Stimulated activated naive B cell treated with anti-CD40 and anti-IgM and Interleukin-4, amounts not matched to agents 10 μg/mL and 1 μg/mL and 100 μg/mL, for 72 hours (primary cell): ENCODE results near the gene ABR.
"Not testable (repeated sequence)": the region's sequence is repeated elsewhere in the genome, so short reads cannot be mapped to it uniquely, and the experiment has no call there.

Experiments used
- ATAC-seq, 2 donors: fragments of 150-1000 bp; cut with Tn5 transposase; replicated peaks; 2 replicates each; pipeline ENCODE4 v1.10.0; 2021; ENCODE audit warnings: moderate library complexity in 1 of 2
- DNase-seq: peaks from one replicate; pipeline ENCODE4 v3.0.0; 2021
- H3K27ac Mint-ChIP-seq: one replicate; pipeline ENCODE4 v1.8.0; 2022; ENCODE audit warnings: mild to moderate bottlenecking, mixed read lengths
- H3K27me3 Mint-ChIP-seq, 2 donors: one replicate each; pipeline ENCODE4 v1.8.0; 2022; ENCODE audit warnings: mixed read lengths in 2 of 2
- H3K36me3 Mint-ChIP-seq, 2 donors: one replicate each; pipeline ENCODE4 v1.8.0; 2022; ENCODE audit warnings: mixed read lengths in 2 of 2, mild to moderate bottlenecking in 1 of 2
- H3K4me1 Mint-ChIP-seq, 2 donors: one replicate each; pipeline ENCODE4 v1.8.0; 2022; ENCODE audit warnings: mixed read lengths in 2 of 2, mild to moderate bottlenecking in 1 of 2
- H3K4me3 Mint-ChIP-seq, 2 donors: one replicate each; pipeline ENCODE4 v1.8.0; 2022; ENCODE audit warnings: mild to moderate bottlenecking in 2 of 2, mixed read lengths in 2 of 2, moderate library complexity in 1 of 2
- H3K9me3 Mint-ChIP-seq, 2 donors: one replicate each; pipeline ENCODE4 v1.8.0; 2022; ENCODE audit warnings: mixed read lengths in 2 of 2, mild to moderate bottlenecking in 1 of 2

Gene ABR

DNA sequence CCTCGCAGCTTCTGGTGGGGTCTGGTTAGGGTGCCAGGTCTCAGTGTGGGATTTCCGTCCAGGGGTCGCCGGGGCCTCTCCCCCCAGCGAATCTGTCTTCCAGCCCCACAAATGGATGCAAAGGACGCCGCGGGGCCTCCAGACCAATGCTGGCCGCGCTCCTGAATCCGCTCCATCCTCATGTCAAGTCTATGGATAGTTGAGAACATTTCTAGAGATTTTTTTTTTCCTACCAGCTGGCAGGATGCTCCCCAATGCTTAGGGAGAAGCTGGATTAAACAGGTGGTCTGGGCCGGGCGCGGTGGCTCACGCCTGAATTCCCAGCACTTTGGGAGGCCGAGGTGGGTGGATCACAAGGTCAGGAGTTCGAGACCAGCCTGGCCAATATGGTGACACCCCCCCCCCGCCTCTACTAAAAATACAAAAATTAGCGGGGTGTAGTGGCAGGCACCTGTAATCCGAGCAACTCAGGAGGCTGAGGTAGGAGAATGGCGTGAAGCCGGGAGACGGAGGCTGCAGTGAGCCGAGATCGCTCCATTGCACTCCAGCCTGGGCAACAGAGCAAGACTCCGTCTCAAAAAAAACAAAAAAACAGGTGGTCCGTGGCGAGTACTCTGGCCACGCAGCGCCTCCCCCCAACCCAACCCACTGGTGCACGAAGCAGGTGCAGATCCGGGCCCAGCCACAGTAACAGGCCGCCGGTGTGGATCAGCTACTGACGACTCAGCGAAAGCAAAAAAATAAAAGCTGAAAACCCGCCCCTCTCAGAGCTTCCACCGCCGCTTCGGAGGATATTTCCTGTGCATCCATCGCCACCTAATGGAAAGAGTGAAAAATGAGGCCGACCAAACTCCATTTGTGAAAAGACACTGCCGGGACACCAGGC is 199.1 kb downstream of the ABR start:
- peaks cover 16 to 23% of the 10 kb centered on the region in 2 donors for H3K27me3 Mint-ChIP-seq
- peaks cover 16 to 23% of the 10 kb centered on the region in 2 donors for H3K4me1 Mint-ChIP-seq
- peak; percentile 72 for DNase-seq
- H3K27ac Mint-ChIP-seq, result peak overlapping the region; percentile 43
- ATAC-seq, result peak; percentile 78 to 82
- H3K9me3 Mint-ChIP-seq, result no peaks in the 10 kb centered on the region
- no peaks in the 10 kb centered on the region for H3K36me3 Mint-ChIP-seq
- H3K4me3 Mint-ChIP-seq, result peak overlapping the region; percentile 87 to 91

DNA sequence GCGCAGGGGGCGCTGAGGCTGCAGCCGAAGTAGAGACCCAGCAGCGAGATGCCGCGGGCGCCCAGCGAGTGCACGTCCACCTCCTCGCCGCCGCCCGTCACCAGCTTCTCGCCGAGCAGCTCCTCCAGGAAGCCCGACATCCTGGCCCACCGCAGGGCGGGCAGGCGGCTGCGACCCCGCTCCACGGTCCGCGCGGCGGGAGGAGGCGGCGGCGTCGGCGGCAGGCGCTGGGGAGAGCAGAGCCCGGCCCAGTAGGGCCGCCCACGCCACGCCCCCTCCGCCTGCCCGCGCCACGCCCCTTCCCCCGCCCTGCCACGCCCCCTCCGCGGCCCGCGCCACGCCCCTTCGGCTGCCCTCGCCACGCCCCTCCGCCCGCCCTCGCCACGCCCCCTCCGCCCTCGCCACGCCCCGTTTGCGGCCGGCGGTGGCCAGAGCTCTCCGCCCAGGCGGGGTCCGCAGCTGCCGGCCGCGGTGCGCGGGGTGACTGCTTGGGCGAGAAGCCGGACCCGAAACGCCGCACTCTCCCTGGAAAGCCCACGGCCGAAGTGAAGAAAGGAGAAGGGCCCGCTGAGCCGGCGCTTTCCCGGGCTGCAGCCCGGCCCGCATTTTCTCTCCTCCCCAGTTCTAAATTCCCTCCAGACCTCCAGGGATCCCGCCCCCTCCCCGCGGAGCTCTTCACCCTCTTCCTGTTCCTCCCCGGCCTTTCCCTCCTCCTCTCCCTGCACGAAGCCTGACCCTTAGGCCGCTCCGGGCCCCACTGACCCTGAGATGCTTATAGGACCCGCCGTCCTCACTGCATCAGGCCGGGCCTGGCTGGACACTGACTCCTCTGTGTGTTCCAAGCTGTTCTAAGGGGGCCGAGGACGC is 200.0 kb downstream of the ABR start, which contains the start of gene NXN:
Gene NXN (minus strand): TSS at position 238 of the 867 bp plus-strand sequence.
- Mint-ChIP-seq H3K9me3 (no peaks in the 10 kb centered on the region), H3K36me3 (no peaks in the 10 kb centered on the region), H3K4me1 (peaks cover 16 to 23% of the 10 kb centered on the region in 2 donors), H3K4me3 (peak within 1 kb of the TSS; percentile 87 to 91), H3K27me3 (peaks cover 20 to 28% of the 10 kb centered on the region in 2 donors), H3K27ac (peak within 1 kb of the TSS; percentile 26)
- peak; percentile 71 for DNase-seq
- peak; percentile 76 to 83 for ATAC-seq

DNA sequence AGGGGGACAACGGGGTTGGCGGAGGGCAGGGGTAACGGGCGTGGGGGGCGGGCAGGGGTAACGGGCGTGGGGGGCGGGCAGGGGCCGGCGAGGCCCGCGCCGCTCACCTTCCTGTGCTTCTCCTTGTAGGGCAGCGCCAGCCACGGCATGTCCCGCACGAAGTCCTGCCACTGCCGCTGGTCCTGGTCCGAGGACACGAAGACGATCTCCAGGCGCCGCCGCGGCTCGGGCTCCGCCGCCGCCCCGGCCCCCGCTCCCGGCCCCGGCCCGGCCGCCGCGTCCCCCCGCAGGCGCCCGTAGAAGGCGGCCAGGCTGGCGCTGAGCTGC is 200.6 kb downstream of the ABR start:
- Mint-ChIP-seq H3K4me1 (peaks cover 16 to 23% of the 10 kb centered on the region in 2 donors), H3K36me3 (no peaks in the 10 kb centered on the region), H3K27ac (no peak overlapping the region), H3K4me3 (peak overlapping the region; percentile 39 to 41), H3K9me3 (no peaks in the 10 kb centered on the region), H3K27me3 (peaks cover 24 to 34% of the 10 kb centered on the region in 2 donors)
- no peak for DNase-seq
- ATAC-seq, result no peak

DNA sequence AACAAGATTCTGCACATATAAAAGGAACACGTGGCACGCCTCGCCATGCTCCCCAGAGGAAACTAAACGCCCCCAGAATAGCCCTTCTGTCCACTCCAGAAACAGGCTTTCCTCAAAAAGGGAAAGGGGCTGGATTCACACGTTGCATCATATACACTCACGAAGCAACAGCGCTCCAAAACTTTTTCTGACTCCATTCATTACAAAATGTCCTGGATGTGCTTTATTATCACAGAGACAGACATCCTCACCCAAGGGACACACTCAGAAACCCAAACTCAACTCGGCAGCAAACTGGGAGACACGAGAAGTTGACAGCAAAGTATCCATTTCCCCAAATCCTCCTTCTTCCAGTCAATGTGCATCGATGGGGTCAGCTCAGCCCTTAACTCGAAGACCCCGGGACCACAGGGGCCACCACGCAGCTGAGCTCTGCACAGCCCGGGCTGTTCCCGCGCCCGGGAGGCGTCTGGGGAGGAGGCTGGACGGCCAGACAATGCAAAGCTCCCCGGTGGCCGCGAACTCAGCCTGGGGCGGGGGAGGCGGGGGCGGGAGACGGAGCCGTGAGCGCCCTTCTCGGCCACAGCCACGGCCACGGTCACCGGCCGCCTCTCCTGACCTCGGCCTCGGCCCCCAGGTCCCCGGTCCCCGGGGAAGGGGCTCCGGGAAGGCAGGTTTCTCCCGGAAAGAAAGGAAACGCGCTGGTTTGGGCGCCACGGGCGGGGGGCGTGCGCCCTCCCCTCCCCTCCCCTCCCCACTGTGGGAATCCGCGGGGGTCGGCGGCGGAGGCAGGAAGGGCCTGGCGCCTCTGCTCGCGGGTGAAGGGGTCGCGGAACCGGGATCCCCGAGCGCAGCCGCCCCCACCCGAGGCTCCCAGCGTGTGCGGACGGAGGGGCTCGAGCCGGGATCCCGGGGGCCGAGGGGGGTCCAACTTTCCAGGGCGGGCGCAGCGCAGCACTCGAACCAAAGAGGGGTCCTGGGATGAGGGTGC is 201.4 kb downstream of the ABR start:
- no peak for ATAC-seq
- Mint-ChIP-seq H3K9me3 (no peaks in the 10 kb centered on the region), H3K4me3 (peak overlapping the region; percentile 61 to 71), H3K36me3 (no peaks in the 10 kb centered on the region), H3K27ac (no peak overlapping the region), H3K27me3 (peaks cover 25 to 34% of the 10 kb centered on the region in 2 donors), H3K4me1 (peaks cover 16 to 23% of the 10 kb centered on the region in 2 donors)
- DNase-seq, result no peak

DNA sequence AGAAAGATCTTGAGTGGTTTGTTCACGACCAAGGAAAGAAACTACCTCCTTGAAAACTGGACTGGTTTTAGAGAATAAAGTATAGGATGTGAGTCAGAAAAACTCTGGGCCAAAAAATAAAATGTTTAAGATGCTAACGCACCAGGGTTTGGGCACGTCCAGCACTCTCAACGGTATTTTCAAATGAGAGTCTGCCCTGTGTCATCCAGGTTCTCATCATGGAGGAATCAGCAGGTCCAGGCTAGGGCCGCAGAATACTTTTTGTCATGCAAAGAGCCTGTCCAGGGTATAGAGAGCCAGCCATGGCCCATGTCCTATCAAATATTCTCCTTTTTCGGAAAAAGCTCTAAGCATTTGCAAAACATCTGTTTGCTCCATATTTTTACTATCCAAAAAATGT is 202.6 kb downstream of the ABR start:
- Mint-ChIP-seq H3K4me3 (no peak overlapping the region), H3K4me1 (peaks cover 16 to 23% of the 10 kb centered on the region in 2 donors), H3K36me3 (no peaks in the 10 kb centered on the region), H3K27ac (no peak overlapping the region), H3K27me3 (peaks cover 30 to 34% of the 10 kb centered on the region in 2 donors), H3K9me3 (no peaks in the 10 kb centered on the region)
- ATAC-seq (no peak), DNase-seq (no peak)

DNA sequence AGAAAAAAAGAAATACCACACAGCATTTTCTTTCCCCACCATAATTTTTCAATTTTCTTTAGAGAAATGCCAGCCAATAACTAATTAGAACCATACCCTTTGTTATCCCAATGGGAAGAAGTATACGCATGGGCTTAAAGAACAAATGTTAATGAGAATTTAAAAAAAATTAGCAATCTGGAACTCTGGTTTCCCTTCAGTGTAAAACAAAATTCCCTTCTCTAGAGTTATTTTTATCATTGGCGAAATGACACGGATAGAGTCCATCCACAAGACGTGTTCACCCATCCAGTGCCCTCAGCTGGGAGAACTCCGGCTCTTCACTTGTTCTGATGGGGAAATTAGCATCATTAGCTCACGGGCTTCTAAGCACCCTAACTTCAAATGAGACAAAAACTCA is 203.5 kb downstream of the ABR start:
- H3K36me3 Mint-ChIP-seq, result no peaks in the 10 kb centered on the region
- no peaks in the 10 kb centered on the region for H3K9me3 Mint-ChIP-seq
- H3K27me3 Mint-ChIP-seq, result peaks cover 30 to 36% of the 10 kb centered on the region in 2 donors
- DNase-seq (no peak), ATAC-seq (no peak)
- H3K4me1 Mint-ChIP-seq, result peaks cover 16 to 22% of the 10 kb centered on the region in 2 donors
- no peak overlapping the region for H3K4me3 Mint-ChIP-seq
- no peak overlapping the region for H3K27ac Mint-ChIP-seq

DNA sequence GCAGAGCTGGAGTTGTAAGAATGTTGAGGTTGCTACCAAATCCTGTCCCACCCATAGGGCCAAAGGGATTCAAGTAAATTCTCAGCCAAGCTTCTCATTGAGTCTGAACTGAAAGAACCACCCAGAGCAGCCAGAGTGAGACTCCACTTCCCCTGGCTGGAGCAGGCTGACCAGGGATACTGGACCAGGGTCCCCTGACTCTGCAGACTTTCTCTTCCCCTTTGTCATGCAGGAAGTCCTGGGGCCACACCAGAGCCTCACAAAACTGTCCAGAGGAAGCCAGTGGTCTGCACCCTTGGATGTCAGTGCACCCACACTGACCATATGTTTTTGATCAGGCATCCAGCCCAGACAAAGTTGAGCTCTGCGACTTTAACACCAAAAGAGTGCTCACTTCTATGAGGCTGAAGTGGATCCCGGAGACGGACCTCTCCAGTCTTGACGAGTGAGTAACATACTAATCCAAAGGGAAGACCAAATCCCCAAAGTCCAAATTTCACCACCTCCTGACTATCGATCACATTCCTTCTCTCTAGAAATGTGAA is 204.3 kb downstream of the ABR start:
- no peak overlapping the region for H3K4me3 Mint-ChIP-seq
- H3K4me1 Mint-ChIP-seq, result peaks cover 9 to 14% of the 10 kb centered on the region in 2 donors
- H3K9me3 Mint-ChIP-seq, result no peaks in the 10 kb centered on the region
- DNase-seq (no peak), ATAC-seq (no peak)
- H3K36me3 Mint-ChIP-seq, result no peaks in the 10 kb centered on the region
- H3K27ac Mint-ChIP-seq, result no peak overlapping the region
- H3K27me3 Mint-ChIP-seq, result peaks cover 30 to 40% of the 10 kb centered on the region in 2 donors

DNA sequence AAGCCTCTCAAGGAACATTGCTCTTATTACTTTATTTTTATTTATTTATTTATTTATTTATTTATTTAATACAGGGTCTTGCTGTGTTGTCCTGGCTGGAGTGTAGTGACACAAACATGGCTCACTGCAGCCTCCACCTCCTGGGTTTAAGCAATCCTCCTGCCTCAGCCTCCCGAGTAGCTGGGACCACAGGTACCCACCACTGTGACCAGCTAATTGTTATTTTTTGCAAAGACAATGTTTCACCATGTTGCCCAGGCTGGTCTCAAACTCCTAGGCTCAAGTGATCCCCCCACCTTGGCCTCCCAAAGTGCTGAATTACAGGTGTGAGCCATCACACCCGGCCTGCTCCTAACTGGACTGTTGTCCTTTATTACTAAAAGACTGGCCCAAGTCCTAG is 205.0 kb downstream of the ABR start:
- ATAC-seq, H3K4me1 Mint-ChIP-seq, DNase-seq, H3K27ac Mint-ChIP-seq, H3K9me3 Mint-ChIP-seq, H3K4me3 Mint-ChIP-seq, H3K36me3 Mint-ChIP-seq: not testable (repeated sequence)
- H3K27me3 Mint-ChIP-seq, result peaks cover 30 to 42% of the 10 kb centered on the region in 2 donors

DNA sequence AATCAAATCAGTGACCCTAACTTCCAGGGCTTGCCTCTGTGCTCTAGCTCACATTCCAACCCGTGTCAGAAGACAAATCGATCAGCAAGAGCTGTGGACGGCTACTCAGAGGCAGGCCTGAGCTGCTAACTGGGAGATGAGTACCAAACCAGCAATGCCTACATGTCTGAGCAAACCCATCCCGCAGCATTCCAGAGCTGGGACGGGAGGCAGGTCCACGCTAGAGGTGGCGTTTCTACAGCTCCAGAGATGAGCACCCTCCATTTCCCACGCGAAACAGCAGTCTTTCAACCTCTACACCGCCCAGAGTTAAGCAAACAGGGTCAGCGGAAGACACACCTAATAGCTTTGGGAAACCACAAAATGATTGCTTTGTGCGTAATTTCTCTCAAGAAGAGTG is 206.7 kb downstream of the ABR start:
- peaks cover 2% of the 10 kb centered on the region in 2 donors for H3K4me1 Mint-ChIP-seq
- H3K36me3 Mint-ChIP-seq, result no peaks in the 10 kb centered on the region
- H3K9me3 Mint-ChIP-seq, result no peaks in the 10 kb centered on the region
- no peak overlapping the region for H3K4me3 Mint-ChIP-seq
- no peak overlapping the region for H3K27ac Mint-ChIP-seq
- no peak for ATAC-seq
- H3K27me3 Mint-ChIP-seq, result peaks cover 35 to 51% of the 10 kb centered on the region in 2 donors
- DNase-seq, result no peak

DNA sequence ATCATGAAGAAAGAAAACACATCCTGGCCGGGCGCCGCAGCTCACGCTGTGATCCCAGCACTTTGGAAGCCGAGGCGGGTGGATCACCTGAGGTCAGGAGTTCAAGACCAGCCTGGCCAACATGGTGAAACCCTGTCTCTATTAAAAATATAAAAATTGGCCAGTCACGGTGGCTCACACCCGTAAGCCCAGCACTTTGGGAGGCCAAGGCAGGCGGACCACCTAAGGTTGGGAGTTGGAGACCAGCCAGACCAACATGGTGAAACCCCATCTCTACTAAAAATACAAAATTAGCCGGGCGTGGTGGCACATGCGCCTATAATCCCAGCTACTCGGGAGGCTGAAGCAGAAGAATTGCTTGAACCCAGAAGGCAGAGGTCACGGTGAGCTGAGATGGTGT is 207.9 kb downstream of the ABR start:
- not testable (repeated sequence) for DNase-seq, H3K4me1 Mint-ChIP-seq, H3K4me3 Mint-ChIP-seq, H3K36me3 Mint-ChIP-seq, H3K27ac Mint-ChIP-seq, ATAC-seq, H3K9me3 Mint-ChIP-seq
- H3K27me3 Mint-ChIP-seq, result peaks cover 40 to 53% of the 10 kb centered on the region in 2 donors

DNA sequence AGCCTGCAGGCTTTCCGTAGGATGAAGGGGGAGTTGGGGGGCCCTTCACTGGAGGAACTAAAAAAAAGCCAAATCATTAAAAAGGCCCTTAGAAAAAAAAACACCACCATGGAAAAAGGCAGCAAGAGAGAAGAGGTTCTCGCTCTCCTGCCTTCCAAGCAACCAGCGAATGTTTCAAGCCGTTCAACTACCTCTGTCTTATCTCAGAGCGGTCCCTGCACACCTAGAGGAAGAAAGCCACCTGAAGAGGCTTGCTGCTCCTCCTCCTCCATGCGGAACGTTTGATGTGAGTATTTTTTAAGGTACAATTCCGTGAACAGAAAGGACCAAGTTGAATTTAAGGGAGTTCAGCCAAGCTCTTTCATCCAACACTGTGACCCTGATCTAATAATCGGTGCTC is 209.4 kb downstream of the ABR start:
- DNase-seq, result no peak
- H3K36me3 Mint-ChIP-seq, result no peaks in the 10 kb centered on the region
- H3K27ac Mint-ChIP-seq, result no peak overlapping the region

DNA sequence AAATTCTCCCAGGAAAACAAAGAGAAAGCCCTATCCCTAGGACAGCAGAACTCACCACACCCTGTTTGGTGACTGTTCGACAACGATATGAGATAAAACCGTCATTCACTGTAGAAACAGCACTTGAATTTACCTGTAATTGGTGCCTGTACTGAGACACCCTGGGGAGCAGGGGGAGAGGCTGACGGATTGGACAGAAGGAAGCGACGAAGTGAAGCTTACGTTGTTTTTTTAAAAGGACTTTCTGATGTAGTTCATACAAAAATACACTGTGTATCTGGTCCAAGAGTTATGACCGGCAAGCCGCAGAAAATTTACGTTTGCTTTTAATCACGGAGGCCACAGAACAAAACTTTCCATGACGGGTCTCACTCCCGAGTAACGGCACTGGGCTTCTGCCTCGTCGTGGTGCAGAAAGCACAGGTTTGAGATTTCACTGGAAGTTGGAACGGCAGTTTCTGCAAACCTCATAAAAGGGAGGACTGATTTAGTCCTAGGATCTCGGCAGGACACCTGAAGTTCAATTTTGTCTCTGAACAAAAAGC is 209.9 kb downstream of the ABR start:
- H3K4me3 Mint-ChIP-seq, result peak overlapping the region; percentile 9 to 51
- DNase-seq, result no peak
- H3K4me1 Mint-ChIP-seq, result no peaks in the 10 kb centered on the region
- peaks cover 29 to 41% of the 10 kb centered on the region in 2 donors for H3K27me3 Mint-ChIP-seq
- peak in 1 of 2 donors; percentile 20 for ATAC-seq
- H3K27ac Mint-ChIP-seq, result no peak overlapping the region
- H3K36me3 Mint-ChIP-seq, result no peaks in the 10 kb centered on the region
- H3K9me3 Mint-ChIP-seq, result no peaks in the 10 kb centered on the region

More for the DNA sequence above, 209.4 kb downstream of the ABR start:
- Mint-ChIP-seq H3K4me3 (no peak overlapping the region), H3K27me3 (peaks cover 30 to 43% of the 10 kb centered on the region in 2 donors), H3K9me3 (no peaks in the 10 kb centered on the region), H3K4me1 (no peaks in the 10 kb centered on the region)
- ATAC-seq, result no peak
